Transverse colon (tissue), 4 donors: ENCODE data around the gene SH3RF3. TPM values are rescaled to one million over a fixed set of nuclear protein-coding genes. Genes with fewer than 3 reads are reported as not detected.

Source experiments
- DNase-seq: peaks from one replicate; pipeline ENCODE4 v3.0.0-alpha.2; 2019
- H3K27ac ChIP-seq, 4 donors: fragments of 200-600 bp; sonication (generic); 2 replicates each; pipeline ENCODE4 v1.5.1; 2016 to 2018; ENCODE audit warnings: inconsistent platforms in 4 of 4
- H3K27me3 ChIP-seq: fragments of 200-600 bp; sonication (generic); 2 replicates; pipeline ENCODE4 v1.5.1; 2017; ENCODE audit warnings: inconsistent platforms
- H3K36me3 ChIP-seq, 4 donors: fragments of 200-600 bp; sonication (generic); 2 replicates each; pipeline ENCODE4 v1.5.1; 2017 to 2019; ENCODE audit warnings: inconsistent platforms in 4 of 4
- H3K4me1 ChIP-seq, 4 donors: fragments of 200-600 bp; sonication (generic); 2 replicates each; pipeline ENCODE4 v1.5.1; 2017 to 2020; ENCODE audit warnings: inconsistent platforms in 4 of 4
- H3K4me3 ChIP-seq, 4 donors: fragments of 200-600 bp; sonication (generic); 1 replicate in 1 of 4; 2 replicates in 3 of 4; pipeline versions ENCODE4 v1.5.1 to v1.6.1; 2017 to 2019; ENCODE audit warnings: inconsistent platforms in 4 of 4
- H3K9me3 ChIP-seq, 2 donors: fragments of 200-600 bp; sonication (generic); 2 replicates each; pipeline ENCODE4 v1.5.1; 2017 to 2019; ENCODE audit warnings: inconsistent platforms in 2 of 2
- EP300 ChIP-seq: sonication (generic); formaldehyde crosslinking; IDR thresholded peaks from one replicate; pipeline ENCODE4 v1.6.1; 2017; ENCODE audit warnings: antibody characterized with exemption, low read depth
- POLR2A ChIP-seq: fragments of 450-650 bp; IDR thresholded peaks from one replicate; pipeline ENCODE4 v1.6.1; 2016; ENCODE audit warnings: antibody characterized with exemption, mild to moderate bottlenecking, moderate library complexity
- POLR2AphosphoS5 ChIP-seq, 3 donors: sonication (generic); formaldehyde crosslinking; IDR thresholded peaks; one replicate each; pipeline ENCODE4 v1.6.1; 2016; ENCODE audit warnings: antibody characterized with exemption in 3 of 3
- WGBS, 2 donors: methylation state at CpG; one replicate each; pipeline ENCODE4 v1.1.5; 2018; ENCODE audit warnings: low coverage in 1 of 2; 5-methylcytosine and 5-hydroxymethylcytosine counted together
- in situ Hi-C, 4 donors: fragments of 200-750 bp; cut with MboI; loops; one replicate each; pipeline versions ENCODE4 v1.15.0 to v1.15.1; 2017; ENCODE audit warnings: low sequenced_read_pairs in 3 of 4, low pct_ligation_motif_present in 1 of 4, low pct_unique_long_range_greater_than_20kb in 1 of 4
- intact Hi-C: fragments of 100-400 bp; cut with DNase I; formaldehyde crosslinking; loops from one replicate; pipeline ENCODE4 v1.15.1; 2023; ENCODE audit warnings: low total_unique reads
- total RNA-seq, 4 donors: library from RNA; depleted of rRNA; stranded (reverse); fragments of >200 nt; gene quantifications; one replicate each; pipeline ENCODE4 v1.1.0, GENCODE V29; 2016
- TF ChIP-seq, protein P1 (sequence below), 5 experiments: fragments of 200-600 bp in 3 of 5; fragments of 450-650 bp in 2 of 5; sonication (generic) in 3 of 5; IDR thresholded peaks; 1 replicate in 2 of 5; 2 replicates in 3 of 5; pipeline ENCODE4 v1.5.1; 2016 to 2017; ENCODE audit warnings: antibody characterized with exemption in 5 of 5, inconsistent platforms in 3 of 5, mild to moderate bottlenecking in 2 of 5, moderate library complexity in 1 of 5

Gene SH3RF3
- total RNA-seq, 4 donors from 2014 or later, result 1.9 to 8.8 (median 2.9) TPM

GRCh38 chr2:109154226-109154625, 25.2 kb downstream of the SH3RF3 start:
- H3K4me3 ChIP-seq, result no peak overlapping the region
- no peaks in the 10 kb centered on the region for H3K27me3 ChIP-seq
- intact Hi-C loops (no loop called here), in situ Hi-C loops (no loop called here)
- H3K4me1 ChIP-seq, result peaks cover 0 to 8% (median 0%) of the 10 kb centered on the region in 4 donors
- DNase-seq, result no peak
- 76% methylated on average over 2 of the region's 3 CpGs; no CpG with 5 or more reads in 1 of the 2 donors for WGBS, 2 donors
- no peak overlapping the region for H3K27ac ChIP-seq
- H3K9me3 ChIP-seq, result no peaks in the 10 kb centered on the region
- no peaks in the 10 kb centered on the region for H3K36me3 ChIP-seq
- TF ChIP-seq, protein P1, sequence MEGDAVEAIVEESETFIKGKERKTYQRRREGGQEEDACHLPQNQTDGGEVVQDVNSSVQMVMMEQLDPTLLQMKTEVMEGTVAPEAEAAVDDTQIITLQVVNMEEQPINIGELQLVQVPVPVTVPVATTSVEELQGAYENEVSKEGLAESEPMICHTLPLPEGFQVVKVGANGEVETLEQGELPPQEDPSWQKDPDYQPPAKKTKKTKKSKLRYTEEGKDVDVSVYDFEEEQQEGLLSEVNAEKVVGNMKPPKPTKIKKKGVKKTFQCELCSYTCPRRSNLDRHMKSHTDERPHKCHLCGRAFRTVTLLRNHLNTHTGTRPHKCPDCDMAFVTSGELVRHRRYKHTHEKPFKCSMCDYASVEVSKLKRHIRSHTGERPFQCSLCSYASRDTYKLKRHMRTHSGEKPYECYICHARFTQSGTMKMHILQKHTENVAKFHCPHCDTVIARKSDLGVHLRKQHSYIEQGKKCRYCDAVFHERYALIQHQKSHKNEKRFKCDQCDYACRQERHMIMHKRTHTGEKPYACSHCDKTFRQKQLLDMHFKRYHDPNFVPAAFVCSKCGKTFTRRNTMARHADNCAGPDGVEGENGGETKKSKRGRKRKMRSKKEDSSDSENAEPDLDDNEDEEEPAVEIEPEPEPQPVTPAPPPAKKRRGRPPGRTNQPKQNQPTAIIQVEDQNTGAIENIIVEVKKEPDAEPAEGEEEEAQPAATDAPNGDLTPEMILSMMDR (IDR thresholded peaks at IDR 0.05), result no peak
- TF ChIP-seq POLR2AphosphoS5 (IDR thresholded peaks at IDR 0.05) (no peak), EP300 (no peak), POLR2A (no peak)

GRCh38 chr2:109155553-109156451, 26.8 kb downstream of the SH3RF3 start:
- intact Hi-C loops, result no loop called here
- 62 to 86% methylated on average over 3 to 11 of the region's 11 CpGs for WGBS, 2 donors
- peaks cover 0 to 8% (median 0%) of the 10 kb centered on the region in 4 donors for H3K4me1 ChIP-seq

GRCh38 chr2:109157563-109158105, 28.6 kb downstream of the SH3RF3 start:
- Histone ChIP-seq H3K9me3 (no peaks in the 10 kb centered on the region), H3K4me1 (peaks cover 0 to 8% (median 0%) of the 10 kb centered on the region in 4 donors), H3K27ac (no peak overlapping the region), H3K4me3 (no peak overlapping the region), H3K27me3 (no peaks in the 10 kb centered on the region), H3K36me3 (no peaks in the 10 kb centered on the region)
- intact Hi-C loops (no loop called here), in situ Hi-C loops (no loop called here)
- no peak for DNase-seq
- TF ChIP-seq, protein P1 (IDR thresholded peaks at IDR 0.05), result no peak
- no peak for TF ChIP-seq POLR2AphosphoS5 (IDR thresholded peaks at IDR 0.05)
- no peak for TF ChIP-seq EP300
- no peak for TF ChIP-seq POLR2A
- 40 to 83% methylated on average over 1 to 5 of the region's 5 CpGs for WGBS, 2 donors

More at GRCh38 chr2:109155553-109156451, 26.8 kb downstream of the SH3RF3 start:
- H3K4me3 ChIP-seq, result no peak overlapping the region
- no peak overlapping the region for H3K27ac ChIP-seq
- H3K9me3 ChIP-seq, result no peaks in the 10 kb centered on the region
- no peaks in the 10 kb centered on the region for H3K27me3 ChIP-seq
- in situ Hi-C loops, result no loop called here
- DNase-seq, result no peak
- TF ChIP-seq POLR2A, result no peak
- TF ChIP-seq, protein P1 (IDR thresholded peaks at IDR 0.05), result no peak
- TF ChIP-seq EP300, result no peak
- no peak for TF ChIP-seq POLR2AphosphoS5 (IDR thresholded peaks at IDR 0.05)
- H3K36me3 ChIP-seq, result no peaks in the 10 kb centered on the region

- Histone ChIP-seq H3K4me1 (peaks cover 0 to 8% (median 0%) of the 10 kb centered on the region in 4 donors), H3K27me3 (no peaks in the 10 kb centered on the region), H3K9me3 (no peaks in the 10 kb centered on the region), H3K4me3 (no peak overlapping the region), H3K27ac (no peak overlapping the region), H3K36me3 (no peaks in the 10 kb centered on the region)
- no peak for DNase-seq
- TF ChIP-seq POLR2A, result no peak
- TF ChIP-seq, protein P1 (IDR thresholded peaks at IDR 0.05), result no peak
- no peak for TF ChIP-seq POLR2AphosphoS5 (IDR thresholded peaks at IDR 0.05)
- no peak for TF ChIP-seq EP300
- in situ Hi-C loops (no loop called here), intact Hi-C loops (no loop called here)
- 86% methylated on average over 5 of the region's 5 CpGs; no CpG with 5 or more reads in 1 of the 2 donors for WGBS, 2 donors
Measured at GRCh38 chr2:109158237-109158636, 29.2 kb downstream of the SH3RF3 start.
